Thymus (tissue), 11 donors: ENCODE data around the gene JARID2. TPM values are rescaled to one million over a fixed set of nuclear protein-coding genes. Genes with fewer than 3 reads are reported as not detected.
A peak's percentile ranks its signal among the peaks of the same experiment; 100 is the strongest.

ENCODE experiments used
- DNase-seq, 9 donors: peaks; one replicate each; pipeline ENCODE4 v3.0.0-alpha.2; 2013; ENCODE audit warnings: low spot score in 9 of 9, low read depth in 6 of 9, missing footprints in 1 of 9
- H3K27ac ChIP-seq, 2 donors: one replicate each; pipeline ENCODE4 v1.5.1; 2013; ENCODE audit warnings: control low read depth in 1 of 2, low read depth in 1 of 2, low read length in 1 of 2, mild to moderate bottlenecking in 1 of 2, moderate library complexity in 1 of 2
- H3K27me3 ChIP-seq, 2 donors: one replicate each; pipeline ENCODE4 v1.5.1; 2013; ENCODE audit warnings: low read length in 1 of 2; ENCODE audit not compliant: control insufficient read depth in 2 of 2, insufficient read depth in 1 of 2
- H3K36me3 ChIP-seq, 2 donors: one replicate each; pipeline ENCODE4 v1.5.1; 2013; ENCODE audit warnings: low read length in 1 of 2, mild to moderate bottlenecking in 1 of 2, moderate library complexity in 1 of 2; ENCODE audit not compliant: control insufficient read depth in 2 of 2, insufficient read depth in 2 of 2
- H3K4me1 ChIP-seq, 2 donors: one replicate each; pipeline ENCODE4 v1.5.1; 2013; ENCODE audit warnings: low read length in 2 of 2; ENCODE audit not compliant: control insufficient read depth in 2 of 2, insufficient read depth in 2 of 2
- H3K4me3 ChIP-seq, 2 donors: one replicate each; pipeline ENCODE4 v1.5.1; 2013; ENCODE audit warnings: low read length in 2 of 2, control low read depth in 1 of 2, mild to moderate bottlenecking in 1 of 2
- H3K9me3 ChIP-seq, 2 donors: one replicate each; pipeline ENCODE4 v1.5.1; 2013; ENCODE audit warnings: low read length in 1 of 2, mild to moderate bottlenecking in 1 of 2; ENCODE audit not compliant: control insufficient read depth in 2 of 2, insufficient read depth in 1 of 2
- WGBS: extraction: QIAGEN DNeasy Blood & Tissue Kit; methylation state at CpG from one replicate; pipeline ENCODE4 v1.1.7; 2013; 5-methylcytosine and 5-hydroxymethylcytosine counted together
- polyA plus RNA-seq: library from polyadenylated mRNA; stranded (reverse); fragments of 200-250 nt; gene quantifications from one replicate; pipeline ENCODE4 v1.2.3, GENCODE V29; 2013
- total RNA-seq: library from RNA; stranded (reverse); fragments of 120-200 nt; gene quantifications from one replicate; pipeline ENCODE4 v1.2.4, GENCODE V29; 2013
- donor health status: healthy.

The JARID2 gene
- total and polyA plus RNA-seq, 2 donors: 15.8 to 20.9 TPM

GRCh38 chr6:15479761-15480160, 233.9 kb downstream of the JARID2 start:
- no peak overlapping the region for H3K27ac ChIP-seq
- no peaks in the 10 kb centered on the region for H3K27me3 ChIP-seq
- no peak overlapping the region for H3K4me3 ChIP-seq
- peaks cover 12 to 15% of the 10 kb centered on the region in 2 donors for H3K36me3 ChIP-seq
- whole genome bisulfite sequencing: 96% methylated on average over 5 of the region's 5 CpGs
- no peaks in the 10 kb centered on the region for H3K9me3 ChIP-seq
- peaks cover 5 to 24% of the 10 kb centered on the region in 2 donors for H3K4me1 ChIP-seq
- no peak for DNase-seq

- H3K4me3 ChIP-seq: no peak overlapping the region
- 81% methylated on average over 7 of the region's 7 CpGs for WGBS
- H3K9me3 ChIP-seq: no peaks in the 10 kb centered on the region
- peaks cover 5 to 10% of the 10 kb centered on the region in 2 donors for H3K36me3 ChIP-seq
- DNase-seq: no peak
- H3K27ac ChIP-seq: no peak overlapping the region
- H3K27me3 ChIP-seq: no peaks in the 10 kb centered on the region
- peaks cover 5 to 16% of the 10 kb centered on the region in 2 donors for H3K4me1 ChIP-seq
Measured at GRCh38 chr6:15480525-15480924, 234.7 kb downstream of the JARID2 start.

GRCh38 chr6:15481390-15482291, 235.8 kb downstream of the JARID2 start:
- no peaks in the 10 kb centered on the region for H3K9me3 ChIP-seq
- H3K4me1 ChIP-seq: peaks cover 5 to 8% of the 10 kb centered on the region in 2 donors
- no peaks in the 10 kb centered on the region for H3K27me3 ChIP-seq
- peaks cover under 1 to 3% of the 10 kb centered on the region in 2 donors for H3K36me3 ChIP-seq
- no peak overlapping the region for H3K4me3 ChIP-seq
- 17% methylated on average over 10 of the region's 10 CpGs for WGBS
- peak in 1 of 9 donors; percentile 47 for DNase-seq
- H3K27ac ChIP-seq: peak overlapping the region in 1 of 2 donors; percentile 3

- Histone ChIP-seq H3K4me1 (peaks cover 5 to 8% of the 10 kb centered on the region in 2 donors), H3K4me3 (no peak overlapping the region), H3K27ac (no peak overlapping the region), H3K9me3 (no peaks in the 10 kb centered on the region), H3K36me3 (peaks cover 14 to 15% of the 10 kb centered on the region in 2 donors), H3K27me3 (no peaks in the 10 kb centered on the region)
- no peak for DNase-seq
- WGBS: 98% methylated on average over 1 of the region's 1 CpG
Measured at GRCh38 chr6:15483060-15483459, 237.2 kb downstream of the JARID2 start.

- DNase-seq: no peak
- H3K36me3 ChIP-seq: peaks cover 25 to 26% of the 10 kb centered on the region in 2 donors
- no peak overlapping the region for H3K27ac ChIP-seq
- no peak overlapping the region for H3K4me3 ChIP-seq
- H3K27me3 ChIP-seq: no peaks in the 10 kb centered on the region
- 97% methylated on average over 3 of the region's 3 CpGs for WGBS
- peaks cover 5 to 9% of the 10 kb centered on the region in 2 donors for H3K4me1 ChIP-seq
- H3K9me3 ChIP-seq: no peaks in the 10 kb centered on the region
Measured at GRCh38 chr6:15484140-15484539, 238.3 kb downstream of the JARID2 start.

GRCh38 chr6:15484821-15485220, 239.0 kb downstream of the JARID2 start:
- 98% methylated on average over 4 of the region's 4 CpGs for WGBS
- no peak for DNase-seq
- Histone ChIP-seq H3K27me3 (no peaks in the 10 kb centered on the region), H3K4me1 (peaks cover 8 to 16% of the 10 kb centered on the region in 2 donors), H3K27ac (no peak overlapping the region), H3K9me3 (no peaks in the 10 kb centered on the region), H3K36me3 (peaks cover 30 to 31% of the 10 kb centered on the region in 2 donors), H3K4me3 (no peak overlapping the region)

- Histone ChIP-seq H3K27me3 (no peaks in the 10 kb centered on the region), H3K4me3 (no peak overlapping the region), H3K36me3 (peaks cover 31 to 33% of the 10 kb centered on the region in 2 donors), H3K4me1 (peaks cover 16 to 23% of the 10 kb centered on the region in 2 donors), H3K9me3 (no peaks in the 10 kb centered on the region), H3K27ac (no peak overlapping the region)
- DNase-seq: no peak
- WGBS: 65% methylated on average over 2 of the region's 2 CpGs
Measured at GRCh38 chr6:15485936-15486335, 240.1 kb downstream of the JARID2 start.

GRCh38 chr6:15487262-15487661, 241.4 kb downstream of the JARID2 start:
- Histone ChIP-seq H3K27me3 (no peaks in the 10 kb centered on the region), H3K4me1 (peaks cover 20 to 28% of the 10 kb centered on the region in 2 donors), H3K4me3 (no peak overlapping the region), H3K9me3 (no peaks in the 10 kb centered on the region), H3K27ac (no peak overlapping the region), H3K36me3 (peaks cover 34 to 35% of the 10 kb centered on the region in 2 donors)
- no peak for DNase-seq
- WGBS: 98% methylated on average over 13 of the region's 13 CpGs

- peaks cover 20 to 32% of the 10 kb centered on the region in 2 donors for H3K4me1 ChIP-seq
Measured at GRCh38 chr6:15489261-15489962, 243.5 kb downstream of the JARID2 start.

More at GRCh38 chr6:15489261-15489962, 243.5 kb downstream of the JARID2 start:
- Histone ChIP-seq H3K27ac (no peak overlapping the region), H3K27me3 (no peaks in the 10 kb centered on the region), H3K4me3 (no peak overlapping the region), H3K9me3 (no peaks in the 10 kb centered on the region), H3K36me3 (peaks cover 37 to 47% of the 10 kb centered on the region in 2 donors)
- WGBS: 89% methylated on average over 14 of the region's 14 CpGs
- DNase-seq: no peak
